SJSA1 (cell line): Measurements from ENCODE around the gene NUP98. TPM values are rescaled to one million over a fixed set of nuclear protein-coding genes. Genes with fewer than 3 reads are reported as not detected.
"Not testable (repeated sequence)": the region's sequence is repeated elsewhere in the genome, so short reads cannot be mapped to it uniquely, and the experiment has no call there.

ENCODE experiments used
- DNase-seq, 2 experiments: peaks; one replicate each; pipeline ENCODE4 v3.0.0-alpha.2; 2015 to 2020; ENCODE audit warnings: low spot score in 2 of 2, low read depth in 1 of 2
- H3K27ac ChIP-seq: fragments of 250-450 bp; sonication (Bioruptor Pico); 2 replicates; pipeline ENCODE4 v1.5.1; 2020; ENCODE audit warnings: mild to moderate bottlenecking, moderate library complexity
- H3K27me3 ChIP-seq: fragments of 250-450 bp; sonication (Bioruptor Pico); replicated peaks from 2 replicates; pipeline ENCODE4 v1.5.1; 2020; ENCODE audit warnings: mild to moderate bottlenecking, moderate library complexity
- H3K36me3 ChIP-seq: fragments of 250-450 bp; sonication (Bioruptor Pico); 2 replicates; pipeline ENCODE4 v1.5.1; 2020; ENCODE audit warnings: mild to moderate bottlenecking
- H3K4me1 ChIP-seq: fragments of 250-450 bp; sonication (Bioruptor Pico); replicated peaks from 2 replicates; pipeline ENCODE4 v1.6.1; 2021; ENCODE audit warnings: mild to moderate bottlenecking
- H3K4me3 ChIP-seq: fragments of 250-450 bp; sonication (Bioruptor Pico); 2 replicates; pipeline ENCODE4 v1.5.1; 2020; ENCODE audit warnings: mild to moderate bottlenecking
- H3K9me3 ChIP-seq: fragments of 250-450 bp; sonication (Bioruptor Pico); replicated peaks from 2 replicates; pipeline ENCODE4 v1.5.1; 2020; ENCODE audit warnings: mild to moderate bottlenecking
- total RNA-seq: library from RNA; depleted of rRNA; stranded (reverse); fragments of >200 nt; shearing (Covaris generic); gene quantifications from 2 replicates; pipeline ENCODE4 v1.2.3, GENCODE V29; 2014

The NUP98 gene
- total RNA-seq, 1 experiment from 2014 or later, result 186 TPM

DNA sequence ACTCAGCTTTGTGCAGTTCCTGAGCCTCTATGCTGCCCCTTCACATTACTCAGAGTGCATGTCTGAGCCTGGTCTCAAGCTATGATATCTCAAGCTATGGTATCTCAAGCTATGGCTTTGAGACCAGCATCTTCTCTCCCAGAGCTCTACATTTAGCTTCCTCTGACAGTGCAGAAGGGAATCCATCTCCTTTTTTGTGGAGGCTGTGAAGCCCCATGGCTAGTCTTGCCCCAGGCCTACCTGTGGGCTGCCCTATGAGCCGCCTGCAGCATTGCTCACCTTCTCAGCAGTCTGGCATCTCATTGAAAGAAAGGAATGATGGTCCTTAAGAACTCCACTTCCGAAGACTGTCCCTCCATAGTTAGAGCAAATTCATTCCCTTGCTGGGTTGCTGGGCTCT is 23.6 kb upstream of the NUP98 start:
- Histone ChIP-seq H3K4me3 (no peak overlapping the region), H3K9me3 (peaks cover 2% of the 10 kb centered on the region; the same call in 1 of the 2 replicates), H3K36me3 (peaks cover 18% of the 10 kb centered on the region), H3K27me3 (no peaks in the 10 kb centered on the region), H3K4me1 (no peaks in the 10 kb centered on the region), H3K27ac (no peak overlapping the region)
- DNase-seq, result no peak

DNA sequence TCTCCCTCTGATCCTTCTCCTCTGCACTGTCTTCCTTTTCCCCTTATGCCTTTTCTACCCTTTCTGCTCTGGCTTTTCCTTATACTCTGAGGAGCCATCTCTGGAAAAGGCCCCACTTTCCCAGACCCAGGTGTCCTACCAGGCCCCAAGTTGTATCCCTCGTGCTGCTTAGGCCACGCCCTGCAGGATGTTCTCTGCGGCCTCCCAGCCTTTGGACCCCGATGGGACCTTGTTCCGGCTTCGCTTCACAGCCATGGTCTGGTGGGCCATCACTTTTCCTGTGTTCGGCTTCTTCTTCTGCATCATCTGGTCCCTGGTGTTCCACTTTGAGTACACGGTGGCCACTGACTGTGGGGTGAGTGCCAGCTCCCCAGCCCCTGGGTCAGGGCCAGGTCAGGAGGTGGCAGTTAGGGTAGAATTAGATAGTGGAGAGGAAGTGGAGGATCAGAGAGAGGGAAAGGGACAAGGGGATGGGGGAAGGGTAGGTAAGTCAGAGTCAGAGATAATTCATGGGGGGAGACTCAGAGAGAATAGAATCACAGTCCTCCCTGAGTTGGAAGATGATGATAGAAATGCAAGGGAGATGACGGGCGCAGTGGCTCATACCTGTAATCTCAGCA is 19.9 kb upstream of the NUP98 start:
- Histone ChIP-seq H3K4me1 (no peaks in the 10 kb centered on the region), H3K36me3 (peaks cover 3% of the 10 kb centered on the region; the same call in 1 of the 2 replicates), H3K27ac (no peak overlapping the region)

DNA sequence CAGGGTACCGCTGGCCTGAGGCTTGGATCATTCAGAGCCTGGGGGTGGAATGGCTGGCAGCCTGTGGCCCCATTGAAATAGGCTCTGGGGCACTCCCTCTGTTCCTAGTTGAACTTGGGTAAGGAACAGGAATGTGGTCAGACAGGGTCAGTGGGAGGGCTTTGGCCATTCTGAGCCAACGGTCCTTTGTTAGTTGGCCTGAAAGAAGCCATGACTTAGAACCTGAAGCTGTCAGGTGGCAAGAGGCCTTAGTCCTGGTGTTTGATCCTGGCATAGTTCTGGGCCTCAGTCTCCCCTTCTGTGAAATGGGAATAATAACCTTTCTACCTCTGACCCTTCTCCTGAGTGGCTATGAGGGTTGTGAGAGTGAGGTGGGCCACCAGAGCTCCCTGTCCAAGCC is 19.3 kb upstream of the NUP98 start:
- Histone ChIP-seq H3K36me3 (peaks cover 3% of the 10 kb centered on the region; the same call in 1 of the 2 replicates), H3K9me3 (peaks cover 2% of the 10 kb centered on the region; the same call in 1 of the 2 replicates), H3K27me3 (no peaks in the 10 kb centered on the region), H3K4me3 (no peak overlapping the region), H3K27ac (no peak overlapping the region), H3K4me1 (no peaks in the 10 kb centered on the region)
- DNase-seq, result no peak

More for the DNA sequence above, 19.9 kb upstream of the NUP98 start:
- DNase-seq, result no peak
- Histone ChIP-seq H3K4me3 (no peak overlapping the region), H3K27me3 (no peaks in the 10 kb centered on the region), H3K9me3 (peaks cover 2% of the 10 kb centered on the region; the same call in 1 of the 2 replicates)

DNA sequence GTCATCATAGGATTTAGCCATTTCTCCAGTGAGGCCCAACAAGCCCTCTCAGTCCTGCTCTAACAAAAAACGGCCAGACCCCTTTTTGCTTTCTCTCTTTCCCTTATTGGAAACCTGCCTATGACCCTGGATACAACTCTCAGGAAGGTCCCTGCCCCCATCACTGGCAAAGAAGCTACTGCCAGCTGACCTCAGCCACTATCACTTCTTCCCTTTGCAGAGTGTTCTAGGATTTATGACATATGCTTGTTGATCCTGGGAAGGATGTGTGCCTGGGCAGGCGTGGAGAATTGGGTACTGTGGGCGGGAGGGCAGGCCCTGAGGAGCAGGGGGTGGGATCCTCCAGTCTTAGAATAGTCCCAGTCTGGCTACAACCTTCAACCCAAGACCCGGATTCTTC is 18.5 kb upstream of the NUP98 start:
- H3K27me3 ChIP-seq, result no peaks in the 10 kb centered on the region
- H3K36me3 ChIP-seq, result no peaks in the 10 kb centered on the region
- H3K9me3 ChIP-seq, result peaks cover 2% of the 10 kb centered on the region; the same call in 1 of the 2 replicates
- no peaks in the 10 kb centered on the region for H3K4me1 ChIP-seq
- no peak overlapping the region for H3K27ac ChIP-seq
- DNase-seq, result no peak
- H3K4me3 ChIP-seq, result no peak overlapping the region

DNA sequence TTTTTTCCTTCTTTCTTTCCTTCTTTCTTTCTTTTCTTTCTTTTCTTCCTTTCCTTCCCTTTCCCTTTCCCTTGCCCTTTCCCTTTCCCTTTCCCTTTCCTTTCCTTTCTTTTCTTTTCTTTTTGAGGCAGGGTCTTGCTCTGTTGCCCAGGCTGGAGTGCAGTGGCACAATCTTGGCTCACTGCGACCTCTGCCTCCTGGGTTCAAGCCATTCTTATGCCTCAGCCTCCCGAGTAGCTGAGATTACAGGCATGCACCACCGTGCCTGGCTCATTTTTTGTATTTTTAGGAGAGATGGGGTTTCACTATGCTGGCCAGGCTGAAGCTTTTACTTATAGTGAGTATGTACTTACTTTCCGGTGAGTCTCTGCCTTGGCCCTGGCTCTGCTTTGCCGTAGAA is 17.5 kb upstream of the NUP98 start:
- H3K36me3 ChIP-seq, H3K27me3 ChIP-seq, H3K27ac ChIP-seq, DNase-seq, H3K4me1 ChIP-seq, H3K4me3 ChIP-seq, H3K9me3 ChIP-seq: not testable (repeated sequence)

DNA sequence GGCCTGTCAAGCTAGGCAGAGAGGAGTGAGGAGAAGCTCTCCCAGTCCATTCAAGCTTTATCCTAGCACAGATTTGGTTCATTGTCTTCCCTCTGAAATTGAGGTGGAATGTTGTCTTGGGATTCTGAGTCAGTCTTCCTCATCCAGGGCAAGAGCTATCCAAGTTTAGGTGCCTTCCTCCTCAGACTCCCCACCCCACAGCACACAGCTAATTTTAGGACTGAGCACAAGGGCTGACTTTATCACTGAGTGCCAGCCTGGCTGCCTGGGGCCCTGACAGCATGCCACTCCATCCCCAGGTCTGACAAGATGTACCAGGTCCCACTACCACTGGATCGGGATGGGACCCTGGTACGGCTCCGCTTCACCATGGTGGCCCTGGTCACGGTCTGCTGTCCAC is 13.6 kb upstream of the NUP98 start:
- no peaks in the 10 kb centered on the region for H3K36me3 ChIP-seq
- H3K27me3 ChIP-seq, result no peaks in the 10 kb centered on the region
- no peaks in the 10 kb centered on the region for H3K9me3 ChIP-seq
- H3K4me3 ChIP-seq, result no peak overlapping the region
- no peak overlapping the region for H3K27ac ChIP-seq
- no peak for DNase-seq
- H3K4me1 ChIP-seq, result peaks cover 12% of the 10 kb centered on the region

DNA sequence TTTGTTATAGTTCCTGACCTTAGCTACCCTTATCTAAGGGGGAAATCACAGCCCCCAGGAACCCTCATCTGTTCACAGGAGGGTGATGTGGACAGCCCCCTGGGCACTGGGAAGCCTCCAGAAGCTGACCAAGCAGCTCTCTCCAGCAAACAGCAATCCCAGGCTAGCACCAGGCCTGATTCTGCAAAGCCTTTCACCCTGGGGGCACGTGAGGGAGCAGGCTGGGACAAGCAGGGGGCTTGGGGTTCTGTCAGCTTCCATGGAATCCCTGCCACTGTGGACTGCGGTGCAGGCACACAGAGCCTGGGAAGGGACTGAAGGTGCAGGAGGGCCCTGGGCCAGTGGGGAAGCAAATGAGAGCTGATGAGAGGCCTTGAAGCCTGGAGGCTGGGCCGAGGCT is 13.1 kb upstream of the NUP98 start:
- DNase-seq, result no peak
- Histone ChIP-seq H3K36me3 (no peaks in the 10 kb centered on the region), H3K9me3 (no peaks in the 10 kb centered on the region), H3K27ac (no peak overlapping the region), H3K4me1 (peaks cover 12% of the 10 kb centered on the region), H3K27me3 (no peaks in the 10 kb centered on the region), H3K4me3 (no peak overlapping the region)

DNA sequence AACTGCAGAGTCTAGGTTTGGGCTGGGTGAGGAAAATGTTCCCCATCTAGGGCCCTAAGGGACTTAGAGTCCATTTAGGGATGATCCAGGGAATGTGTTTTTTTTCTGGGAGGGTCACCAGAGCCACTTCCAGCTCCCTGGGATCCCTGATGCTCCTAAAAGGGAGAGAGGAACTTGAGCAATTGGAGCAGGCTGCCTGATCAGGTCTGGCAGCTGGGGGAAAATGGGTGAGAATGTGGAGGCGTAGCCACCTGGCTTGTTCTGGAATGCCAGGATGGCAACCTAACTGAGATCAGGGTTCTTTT is 12.2 kb upstream of the NUP98 start:
- Histone ChIP-seq H3K27me3 (no peaks in the 10 kb centered on the region), H3K4me1 (peaks cover 12% of the 10 kb centered on the region), H3K4me3 (no peak overlapping the region), H3K9me3 (no peaks in the 10 kb centered on the region), H3K27ac (no peak overlapping the region), H3K36me3 (no peaks in the 10 kb centered on the region)
- DNase-seq, result no peak

DNA sequence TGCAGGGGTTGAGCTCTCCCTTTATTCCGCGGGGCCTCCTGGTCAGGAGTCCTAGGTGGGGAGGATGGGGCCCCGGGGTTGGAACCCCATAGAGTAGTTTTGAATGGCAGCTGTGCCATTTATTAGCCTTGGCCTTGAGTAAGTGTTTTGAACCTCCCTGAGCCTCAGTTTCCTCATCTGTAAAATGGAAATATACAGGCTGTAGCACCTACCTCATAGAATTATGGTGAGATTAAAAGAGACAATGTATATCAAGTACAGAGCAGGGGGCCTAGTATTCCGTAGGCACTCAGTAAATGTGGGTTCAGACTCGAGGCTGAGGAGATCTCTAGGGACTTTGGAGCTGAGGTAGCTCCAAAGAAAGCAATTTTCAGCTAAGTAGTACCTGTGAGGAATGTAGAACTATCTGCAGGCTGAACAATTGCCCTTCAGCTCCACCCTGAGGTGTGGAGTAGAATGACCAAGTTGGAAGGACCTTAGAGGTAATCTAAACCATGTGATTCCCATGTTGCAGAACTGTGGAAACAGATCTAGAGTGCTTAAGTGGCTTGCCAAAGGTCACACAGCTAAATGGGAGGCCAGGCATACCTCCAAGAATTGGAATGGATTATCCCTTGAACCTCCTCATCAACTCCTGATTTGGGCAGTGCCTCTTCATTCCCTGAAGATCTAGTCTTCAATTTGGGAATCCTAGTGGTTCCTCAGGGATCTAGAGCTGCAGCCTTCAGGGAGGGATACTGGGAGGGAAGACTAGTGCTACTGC is 11.7 kb upstream of the NUP98 start:
- H3K4me3 ChIP-seq, result peak overlapping the region; percentile 45
- no peaks in the 10 kb centered on the region for H3K27me3 ChIP-seq
- peak in 1 of 2 experiments; percentile 31 for DNase-seq
- H3K27ac ChIP-seq, result no peak overlapping the region
- peaks cover 12% of the 10 kb centered on the region for H3K4me1 ChIP-seq
- H3K36me3 ChIP-seq, result no peaks in the 10 kb centered on the region
- no peaks in the 10 kb centered on the region for H3K9me3 ChIP-seq

DNA sequence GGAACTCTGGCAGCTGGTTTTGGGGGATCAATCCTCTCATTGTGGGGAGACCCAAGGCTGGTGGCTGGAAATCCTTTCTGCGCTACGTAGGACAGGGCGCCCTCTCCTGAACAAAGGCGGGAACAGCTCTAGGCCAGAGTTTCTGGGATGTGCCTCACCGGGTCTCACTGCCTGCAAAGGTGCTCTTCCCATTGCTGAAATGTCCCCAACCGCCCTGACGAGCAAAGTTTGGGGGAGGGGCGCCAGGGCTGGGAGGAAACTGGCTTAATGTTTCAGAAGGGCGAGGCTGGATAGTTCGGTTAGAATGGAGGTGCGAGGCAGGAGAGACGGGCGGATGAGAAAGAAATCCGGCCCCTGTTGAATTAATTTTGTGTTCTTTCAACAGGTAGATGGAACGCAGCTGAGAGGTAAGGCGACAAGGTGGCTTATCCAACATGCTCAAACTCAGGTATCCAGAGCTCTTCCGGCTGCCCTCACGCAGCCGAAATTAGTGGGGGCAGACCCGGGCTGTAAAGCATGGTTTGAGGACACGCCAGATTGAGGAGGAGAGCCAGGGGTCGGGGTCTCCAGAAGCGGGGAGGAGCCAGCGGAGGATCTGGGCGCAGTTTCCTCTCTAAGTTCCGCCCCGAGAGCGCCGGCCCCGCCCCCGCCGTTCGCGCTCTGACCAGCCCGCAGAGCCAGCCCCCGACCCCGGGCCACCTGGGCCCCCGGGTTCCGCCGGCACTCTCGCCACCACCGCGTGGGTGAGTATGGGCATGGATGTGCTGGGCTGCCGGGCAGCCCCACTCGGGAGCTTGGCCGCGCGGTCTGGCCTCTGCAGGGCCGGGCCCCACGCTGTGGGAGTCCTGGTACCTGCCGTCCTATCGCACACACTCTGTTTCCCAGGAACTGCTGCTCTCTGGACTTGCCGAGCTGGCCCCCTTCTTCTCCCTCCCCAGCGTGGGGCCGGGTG is 10.8 kb upstream of the NUP98 start, which contains the start of gene PGAP2:
TSS of gene PGAP2 (plus strand) at position 652 of the 952 bp plus-strand sequence. CDS start 2,700 bp downstream, outside the sequence.
- no peaks in the 10 kb centered on the region for H3K27me3 ChIP-seq

DNA sequence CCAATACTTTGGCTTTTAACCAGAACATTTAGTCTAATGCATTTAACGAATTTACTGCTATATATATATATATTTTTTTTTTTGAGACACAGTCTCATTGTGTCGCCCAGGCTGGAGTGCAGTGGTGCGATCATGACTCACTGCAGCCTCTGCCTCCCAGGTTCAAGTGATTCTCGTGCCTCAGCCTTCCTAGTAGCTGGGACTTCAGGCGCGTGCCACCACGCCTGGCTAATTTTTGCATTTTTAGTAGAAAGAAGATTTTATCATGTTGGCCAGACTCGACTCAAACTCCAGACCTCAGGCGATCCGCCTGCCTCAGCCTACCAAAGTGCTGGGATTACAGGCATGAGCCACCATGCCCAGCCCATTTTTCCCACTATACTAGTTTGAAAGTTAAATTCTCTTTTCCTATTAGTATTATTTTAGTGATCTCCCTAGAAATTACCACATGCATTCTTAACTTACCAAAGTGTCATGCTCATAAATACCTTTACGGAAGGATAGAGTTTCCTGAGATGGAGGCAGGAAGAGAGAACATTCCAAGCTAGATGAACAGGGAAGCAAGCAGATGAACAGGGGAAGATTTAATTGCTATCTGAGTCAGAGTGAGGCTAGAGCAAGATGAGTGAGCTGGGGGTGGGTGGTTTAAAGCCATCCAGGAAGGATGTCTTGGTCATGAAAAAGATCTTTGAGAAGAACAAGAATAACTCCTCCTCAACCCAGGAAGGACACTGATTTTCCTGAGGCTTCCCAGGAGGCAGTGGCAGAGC is 6.6 kb upstream of the NUP98 start:
- H3K9me3 ChIP-seq, result no peaks in the 10 kb centered on the region
- no peaks in the 10 kb centered on the region for H3K36me3 ChIP-seq
- H3K4me1 ChIP-seq, result peaks cover 9% of the 10 kb centered on the region
- no peaks in the 10 kb centered on the region for H3K27me3 ChIP-seq
- no peak overlapping the region for H3K4me3 ChIP-seq
- no peak overlapping the region for H3K27ac ChIP-seq
- peak in 1 of 2 experiments; percentile 27 for DNase-seq

More for the DNA sequence above, 10.8 kb upstream of the NUP98 start, which contains the start of gene PGAP2:
- DNase-seq, result peak; percentile 57 to 67
- Histone ChIP-seq H3K4me1 (peaks cover 12% of the 10 kb centered on the region), H3K27ac (no peak within 1 kb of the TSS), H3K4me3 (peak within 1 kb of the TSS; percentile 45), H3K9me3 (no peaks in the 10 kb centered on the region), H3K36me3 (no peaks in the 10 kb centered on the region)

DNA sequence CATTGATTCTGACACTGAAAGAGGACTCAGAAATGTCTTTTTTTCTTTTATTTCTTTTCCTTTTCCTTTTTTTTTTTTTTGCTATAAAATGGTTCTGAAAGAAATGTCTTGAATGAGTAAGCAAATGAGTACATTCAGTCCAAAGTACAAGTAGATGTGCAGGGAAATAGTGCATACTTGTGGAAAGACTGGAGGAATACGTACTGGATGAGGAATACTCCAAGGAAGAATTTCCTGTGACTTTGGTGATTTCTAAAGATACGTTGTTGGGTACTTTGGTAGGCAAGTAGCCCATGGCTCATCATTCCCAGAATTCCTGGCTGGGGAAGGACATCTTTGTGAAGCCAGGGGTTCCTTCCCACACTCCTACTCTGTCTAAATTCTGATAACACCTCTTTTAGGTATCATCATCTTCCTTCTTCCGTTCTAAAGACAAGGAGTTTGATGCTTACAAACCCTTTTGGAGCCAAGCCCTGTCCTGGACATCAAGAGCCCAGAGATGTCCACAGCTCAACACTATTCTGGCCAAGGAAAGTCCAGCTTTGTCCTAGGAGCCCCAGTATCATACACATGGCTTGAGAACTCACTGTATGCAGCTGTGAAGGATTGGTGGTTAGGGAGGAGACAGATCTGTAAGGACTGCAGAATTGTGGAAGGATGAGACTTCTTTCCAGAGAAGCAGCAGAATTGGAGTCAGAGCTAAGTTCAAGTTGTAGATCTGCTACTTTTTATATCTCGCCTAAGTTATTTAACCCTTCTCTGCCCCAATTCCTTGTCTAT is 4.8 kb upstream of the NUP98 start:
- H3K36me3 ChIP-seq, result peaks cover 1% of the 10 kb centered on the region
- H3K9me3 ChIP-seq, result no peaks in the 10 kb centered on the region
- no peak overlapping the region for H3K4me3 ChIP-seq
- peaks cover 6% of the 10 kb centered on the region for H3K4me1 ChIP-seq
- DNase-seq, result no peak
- no peak overlapping the region for H3K27ac ChIP-seq
- no peaks in the 10 kb centered on the region for H3K27me3 ChIP-seq
